Ovary (tissue), 9 donors: ENCODE results near the gene NCOA6. TPM values are rescaled to one million over a fixed set of nuclear protein-coding genes. Genes with fewer than 3 reads are reported as not detected.
"Not testable (repeated sequence)": the region's sequence is repeated elsewhere in the genome, so short reads cannot be mapped to it uniquely, and the experiment has no call there.

Experiments used
- DNase-seq, 5 donors: peaks; one replicate each; pipeline ENCODE4 v3.0.0-alpha.2; 2019 to 2020
- H3K27ac ChIP-seq, 2 donors: fragments of 200-600 bp; one replicate each; pipeline versions ENCODE4 v1.5.1 to v1.8.0; 2019 to 2022
- H3K27me3 ChIP-seq: fragments of 200-600 bp; one replicate; pipeline ENCODE4 v1.8.0; 2022
- H3K36me3 ChIP-seq: fragments of 200-600 bp; sonication (generic); one replicate; pipeline ENCODE4 v1.5.1; 2019
- H3K4me1 ChIP-seq: one replicate; pipeline ENCODE4 v1.8.1; 2013; ENCODE audit warnings: mild to moderate bottlenecking, moderate library complexity; ENCODE audit not compliant: insufficient read depth
- H3K4me3 ChIP-seq: fragments of 200-600 bp; sonication (generic); one replicate; pipeline ENCODE4 v1.5.1; 2017
- H3K9me3 ChIP-seq, 2 donors: fragments of 200-600 bp in 1 of 2; sonication (generic) in 1 of 2; one replicate each; pipeline versions ENCODE4 v1.5.1 to v1.8.1; 2013 to 2019; ENCODE audit warnings: mild to moderate bottlenecking in 1 of 2, moderate library complexity in 1 of 2
- CTCF ChIP-seq, 3 donors: fragments of 450-650 bp in 2 of 3; fragments of 200-600 bp in 1 of 3; IDR thresholded peaks; one replicate each; pipeline versions ENCODE4 v1.5.1 to v1.8.0; 2016 to 2022; ENCODE audit warnings: antibody characterized with exemption in 3 of 3, mild to moderate bottlenecking in 1 of 3
- EP300 ChIP-seq: sonication (generic); formaldehyde crosslinking; IDR thresholded peaks from one replicate; pipeline ENCODE4 v1.6.1; 2017; ENCODE audit warnings: antibody characterized with exemption
- POLR2A ChIP-seq: fragments of 450-650 bp; IDR thresholded peaks from one replicate; pipeline ENCODE4 v1.6.1; 2017; ENCODE audit warnings: antibody characterized with exemption, mild to moderate bottlenecking, moderate library complexity
- WGBS, 3 donors: extraction: QIAGEN DNeasy Blood & Tissue Kit in 1 of 3; methylation state at CpG; one replicate each; pipeline versions ENCODE4 v1.1.5 to v1.1.7; 2013 to 2017; 5-methylcytosine and 5-hydroxymethylcytosine counted together
- intact Hi-C, 4 donors: fragments of 100-400 bp; cut with DNase I; formaldehyde crosslinking; loops; one replicate each; pipeline versions ENCODE4 v1.11.0 to v1.15.1; 2022 to 2023
- polyA plus RNA-seq, 2 donors: library from polyadenylated mRNA; stranded (reverse); fragments of 200-250 nt in 1 of 2; fragments of 350-450 nt in 1 of 2; fragmentation: Illumina TruSeq in 1 of 2; extraction: RNeasy Lipid Tissue Mini Kit (QIAGEN cat#74804) in 1 of 2; gene quantifications; one replicate each; pipeline ENCODE4 v1.2.3, GENCODE V29; 2013 to 2014
- total RNA-seq, 7 donors: library from RNA; depleted of rRNA in 2 of 7; stranded (reverse); fragments of >200 nt in 2 of 7; fragmentation: NEBNext Ultra II Directional in 3 of 7; extraction: Animal tissue kit (Norgen Biotek cat#: 25700) in 3 of 7; gene quantifications; one replicate each; pipeline versions ENCODE4 v1.1.0 to v1.2.4, GENCODE V29; 2016 to 2023
- donor health status: DM: no; HTN: no; CAD: no; lungs with moderate emphysema.
- donor health status: DM: no; HTN: no; CAD: no.
- donor health status: Bipolar disorder and iron deficiency.
- donor health status: DM: yes; HTN: yes; CAD: no.
- donor health status: DM: no; HTN: no; CAD: no.
- donor health status: DM: yes; HTN: yes; CAD: no.

Gene NCOA6
- total and polyA plus RNA-seq, 9 donors: 10.5 to 31.7 (median 23.9) TPM

GRCh38 chr20:34792687-34793363 is 32.6 kb downstream of the NCOA6 start:
- intact Hi-C loops: no loop called here
- H3K4me3 ChIP-seq: no peak overlapping the region
- TF ChIP-seq EP300 (no peak), POLR2A (no peak), CTCF (IDR thresholded peaks at IDR 0.05) (no peak)
- no peak overlapping the region for H3K27ac ChIP-seq
- no peak for DNase-seq
- H3K9me3 ChIP-seq: no peaks in the 10 kb centered on the region
- H3K4me1 ChIP-seq: no peaks in the 10 kb centered on the region
- WGBS, 3 donors: 95 to 98% (median 96%) methylated on average over 4 of the region's 4 CpGs
- H3K27me3 ChIP-seq: no peaks in the 10 kb centered on the region
- no peaks in the 10 kb centered on the region for H3K36me3 ChIP-seq

- H3K36me3 ChIP-seq: no peaks in the 10 kb centered on the region
- DNase-seq: no peak
- H3K9me3 ChIP-seq: no peaks in the 10 kb centered on the region
- H3K27me3 ChIP-seq: no peaks in the 10 kb centered on the region
- 73 to 79% (median 76%) methylated on average over 2 of the region's 2 CpGs for WGBS, 3 donors
- intact Hi-C loops: no loop called here
- no peaks in the 10 kb centered on the region for H3K4me1 ChIP-seq
- TF ChIP-seq EP300: no peak
- TF ChIP-seq POLR2A: no peak
- no peak for TF ChIP-seq CTCF (IDR thresholded peaks at IDR 0.05)
- no peak overlapping the region for H3K4me3 ChIP-seq
- no peak overlapping the region for H3K27ac ChIP-seq
Observed at GRCh38 chr20:34791289-34792020, 34.0 kb downstream of the NCOA6 start.

GRCh38 chr20:34781220-34781619 is 44.2 kb downstream of the NCOA6 start:
- Histone ChIP-seq H3K9me3 (no peaks in the 10 kb centered on the region), H3K27me3 (no peaks in the 10 kb centered on the region), H3K27ac (no peak overlapping the region), H3K4me3 (no peak overlapping the region), H3K4me1 (no peaks in the 10 kb centered on the region), H3K36me3 (no peaks in the 10 kb centered on the region)
- TF ChIP-seq POLR2A: no peak
- no peak for TF ChIP-seq EP300
- TF ChIP-seq CTCF (IDR thresholded peaks at IDR 0.05): no peak
- 56 to 72% (median 58%) methylated on average over 4 of the region's 4 CpGs for WGBS, 3 donors
- intact Hi-C loops: no loop called here
- DNase-seq: no peak

- intact Hi-C loops, H3K27me3 ChIP-seq, DNase-seq, H3K4me3 ChIP-seq, H3K9me3 ChIP-seq, H3K36me3 ChIP-seq, H3K27ac ChIP-seq, H3K4me1 ChIP-seq: not testable (repeated sequence)
- WGBS, 3 donors: 94 to 95% (median 95%) methylated on average over 8 of the region's 8 CpGs
Observed at GRCh38 chr20:34780291-34780690, 45.2 kb downstream of the NCOA6 start.

GRCh38 chr20:34776177-34776576 is 49.3 kb downstream of the NCOA6 start:
- no peaks in the 10 kb centered on the region for H3K36me3 ChIP-seq

More at GRCh38 chr20:34776177-34776576, 49.3 kb downstream of the NCOA6 start:
- no peaks in the 10 kb centered on the region for H3K27me3 ChIP-seq
- H3K4me3 ChIP-seq: no peak overlapping the region
- TF ChIP-seq POLR2A: no peak
- TF ChIP-seq EP300: no peak
- no peak for TF ChIP-seq CTCF (IDR thresholded peaks at IDR 0.05)
- intact Hi-C loops: loop anchor here in 2 of 4 donors (5.0 to 10.0 kb wide), 3 partner anchors 459 to 591 kb away; no protein-coding TSS in a partner anchor
- H3K4me1 ChIP-seq: no peaks in the 10 kb centered on the region
- 89 to 91% (median 91%) methylated on average over 8 of the region's 8 CpGs for WGBS, 3 donors
- no peaks in the 10 kb centered on the region for H3K9me3 ChIP-seq
- no peak overlapping the region for H3K27ac ChIP-seq
- no peak for DNase-seq
